ENCODE measurements around the gene YIPF1. TPM values are rescaled to one million over a fixed set of nuclear protein-coding genes. Genes with fewer than 3 reads are reported as not detected.
"Not testable (repeated sequence)": the region's sequence is repeated elsewhere in the genome, so short reads cannot be mapped to it uniquely, and the experiment has no call there.

YIPF1 gene
- total RNA-seq, 2 donors from 2014 or later, result 14.1 to 17.5 TPM

- DNase-seq (ENCODE audit: low spot score), result no peak
- Histone ChIP-seq H3K36me3 (peaks cover 35% of the 10 kb centered on the region), H3K9me3 (no peaks in the 10 kb centered on the region)
Observed at GRCh38 chr1:53822931-53823330, 66.7 kb downstream of the YIPF1 start.

GRCh38 chr1:53821380-53821779 is 68.2 kb downstream of the YIPF1 start:
- H3K27me3 ChIP-seq, result no peaks in the 10 kb centered on the region
- no peak for TF ChIP-seq CTCF (IDR thresholded peaks at IDR 0.05)
- DNase-seq (ENCODE audit: low spot score), result no peak
- H3K4me1 ChIP-seq, result no peaks in the 10 kb centered on the region
- no peak overlapping the region for H3K4me3 ChIP-seq
- H3K36me3 ChIP-seq, result peaks cover 46% of the 10 kb centered on the region
- H3K27ac ChIP-seq, result no peak overlapping the region
- H3K9me3 ChIP-seq, result no peaks in the 10 kb centered on the region

More at GRCh38 chr1:53822931-53823330, 66.7 kb downstream of the YIPF1 start:
- Histone ChIP-seq H3K4me1 (no peaks in the 10 kb centered on the region), H3K27ac (no peak overlapping the region), H3K27me3 (no peaks in the 10 kb centered on the region), H3K4me3 (no peak overlapping the region)
- no peak for TF ChIP-seq CTCF (IDR thresholded peaks at IDR 0.05)

GRCh38 chr1:53819387-53819786 is 70.2 kb downstream of the YIPF1 start:
- no peak overlapping the region for H3K27ac ChIP-seq
- H3K27me3 ChIP-seq, result no peaks in the 10 kb centered on the region
- no peak for TF ChIP-seq CTCF (IDR thresholded peaks at IDR 0.05)
- H3K9me3 ChIP-seq, result no peaks in the 10 kb centered on the region
- H3K4me1 ChIP-seq, result no peaks in the 10 kb centered on the region
- DNase-seq (ENCODE audit: low spot score), result no peak
- H3K36me3 ChIP-seq, result peaks cover 33% of the 10 kb centered on the region
- no peak overlapping the region for H3K4me3 ChIP-seq

- not testable (repeated sequence) for H3K27me3 ChIP-seq; DNase-seq (ENCODE audit: low spot score); H3K27ac ChIP-seq; H3K4me3 ChIP-seq; H3K9me3 ChIP-seq; H3K4me1 ChIP-seq
- H3K36me3 ChIP-seq, result peaks cover 25% of the 10 kb centered on the region
Observed at GRCh38 chr1:53816584-53816983, 73.0 kb downstream of the YIPF1 start.

DNA sequence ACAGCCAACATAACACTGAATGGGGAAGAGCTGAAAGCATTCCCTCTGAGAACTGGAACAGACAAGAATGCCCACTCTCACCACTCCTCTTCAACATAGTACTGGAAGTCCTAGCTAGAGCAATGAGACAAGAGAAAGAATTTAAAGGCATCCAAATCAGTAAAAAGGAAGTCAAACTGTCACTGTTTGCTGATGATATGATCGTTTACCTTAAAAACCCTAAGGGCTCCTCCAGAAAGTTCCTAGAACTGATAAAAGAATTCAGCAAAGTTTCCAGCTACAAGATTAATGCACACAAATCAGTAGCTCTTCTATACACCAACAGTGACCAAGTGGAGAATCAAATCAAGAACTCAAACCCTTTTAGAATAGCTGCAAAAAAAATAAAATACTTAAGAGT is 74.1 kb downstream of the YIPF1 start:
- not testable (repeated sequence) for H3K27ac ChIP-seq; H3K4me1 ChIP-seq; H3K4me3 ChIP-seq; H3K27me3 ChIP-seq; DNase-seq (ENCODE audit: low spot score); H3K9me3 ChIP-seq
- H3K36me3 ChIP-seq, result peaks cover 25% of the 10 kb centered on the region

DNA sequence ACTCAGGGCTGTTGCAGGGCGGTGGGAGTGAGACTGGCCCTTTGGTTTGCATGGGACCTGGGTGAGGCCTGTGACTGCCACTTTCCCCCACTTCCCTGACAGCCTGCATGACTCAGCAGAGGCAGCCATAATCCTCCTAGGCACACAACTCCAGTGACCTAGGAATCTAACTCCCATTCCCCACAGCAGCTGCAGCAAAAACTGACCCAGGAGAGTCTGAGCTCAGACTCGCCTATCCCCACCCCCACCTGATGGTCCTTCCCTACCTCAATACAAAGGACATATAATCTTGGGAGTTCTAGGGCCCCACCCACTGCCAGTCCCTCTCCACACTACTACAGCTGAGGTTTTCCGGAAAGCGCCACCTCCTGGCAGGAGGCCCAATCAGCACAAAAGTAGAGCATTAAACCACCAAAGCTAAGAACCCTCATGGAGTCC is 78.2 kb downstream of the YIPF1 start:
- TF ChIP-seq CTCF (IDR thresholded peaks at IDR 0.05), result no peak
- DNase-seq (ENCODE audit: low spot score), result no peak
- Histone ChIP-seq H3K4me1 (no peaks in the 10 kb centered on the region), H3K27ac (no peak overlapping the region), H3K36me3 (peaks cover 4% of the 10 kb centered on the region), H3K27me3 (no peaks in the 10 kb centered on the region), H3K4me3 (no peak overlapping the region), H3K9me3 (no peaks in the 10 kb centered on the region)

GRCh38 chr1:53810497-53810896 is 79.1 kb downstream of the YIPF1 start:
- TF ChIP-seq CTCF (IDR thresholded peaks at IDR 0.05), result no peak
- Histone ChIP-seq H3K27me3 (no peaks in the 10 kb centered on the region), H3K36me3 (peaks cover 9% of the 10 kb centered on the region), H3K9me3 (no peaks in the 10 kb centered on the region), H3K4me3 (no peak overlapping the region), H3K27ac (no peak overlapping the region), H3K4me1 (no peaks in the 10 kb centered on the region)
- DNase-seq (ENCODE audit: low spot score), result no peak

Data from right atrium auricular region (tissue), 2 donors.